HG03280 (cell line): ENCODE results near the gene SMAD6.

Experiments
- ATAC-seq: cut with Tn5 transposase; IDR thresholded peaks from one replicate; pipeline ENCODE4 v1.9.1; 2021; ENCODE audit warnings: mild to moderate bottlenecking, moderate library complexity; ENCODE audit not compliant: unreplicated experiment

SMAD6 gene

GRCh38 chr15:66771351-66771650 lies 69.3 kb downstream of the SMAD6 start:
- ATAC-seq = no peak

GRCh38 chr15:66772604-66773128 lies 70.6 kb downstream of the SMAD6 start:
- no peak for ATAC-seq

GRCh38 chr15:66773129-66773873 lies 71.3 kb downstream of the SMAD6 start:
- no peak for ATAC-seq

- no peak for ATAC-seq
Observed at GRCh38 chr15:66774001-66774814, 72.2 kb downstream of the SMAD6 start.

- ATAC-seq = no peak
Observed at GRCh38 chr15:66775127-66776105, 73.4 kb downstream of the SMAD6 start.

GRCh38 chr15:66777054-66777453 lies 75.0 kb downstream of the SMAD6 start:
- ATAC-seq = no peak

GRCh38 chr15:66777596-66778313 lies 75.7 kb downstream of the SMAD6 start:
- no peak for ATAC-seq

- no peak for ATAC-seq
Observed at GRCh38 chr15:66778314-66778665, 76.3 kb downstream of the SMAD6 start.

- no peak for ATAC-seq
Observed at GRCh38 chr15:66778716-66779115, 76.7 kb downstream of the SMAD6 start.

GRCh38 chr15:66779331-66780009 lies 77.4 kb downstream of the SMAD6 start:
- ATAC-seq = no peak

GRCh38 chr15:66780172-66780972 lies 78.3 kb downstream of the SMAD6 start:
- ATAC-seq = no peak

- no peak for ATAC-seq
Observed at GRCh38 chr15:66780973-66781718, 79.1 kb downstream of the SMAD6 start.

GRCh38 chr15:66782785-66783184 lies 80.7 kb downstream of the SMAD6 start:
- no peak for ATAC-seq

- no peak for ATAC-seq
Observed at GRCh38 chr15:66783314-66783713, 81.3 kb downstream of the SMAD6 start.

GRCh38 chr15:66783725-66784124 lies 81.7 kb downstream of the SMAD6 start:
- ATAC-seq = no peak

- no peak for ATAC-seq
Observed at GRCh38 chr15:66784174-66784573, 82.1 kb downstream of the SMAD6 start.

GRCh38 chr15:66785637-66786036 lies 83.6 kb downstream of the SMAD6 start:
- ATAC-seq = no peak

- no peak for ATAC-seq
Observed at GRCh38 chr15:66786222-66786621, 84.2 kb downstream of the SMAD6 start.
